PC-3 (cell line): Measurements from ENCODE around the gene IFT172. TPM values are rescaled to one million over a fixed set of nuclear protein-coding genes. Genes with fewer than 3 reads are reported as not detected.

Experiments used
- ATAC-seq: fragments of 200-7000 bp; cut with Tn5 transposase; 2 replicates; pipeline ENCODE4 v1.9.1; 2020; ENCODE audit warnings: mild to moderate bottlenecking, moderate library complexity
- BruUV-seq: library from RNA; stranded (reverse); fragments of 400-500 nt; replicated peaks from 2 replicates; lab custom pipeline; 2021; lab: Mats Ljungman, UMichigan
- CTCF ChIA-PET: fragments of 300-600 bp; sonication (Branson Sonifier 250); formaldehyde crosslinking; loops from one replicate; lab custom pipeline; 2022; ENCODE audit warnings: antibody characterized with exemption; lab: Charles Lee
- POLR2A ChIA-PET: fragments of 300-600 bp; sonication (Branson Sonifier 250); formaldehyde crosslinking; loops from one replicate; lab custom pipeline; 2022; ENCODE audit warnings: antibody characterized with exemption; ENCODE audit not compliant: unreplicated experiment; lab: Charles Lee
- DNase-seq: peaks from one replicate; pipeline ENCODE4 v3.0.0-alpha.2; 2015
- H2AFZ ChIP-seq: fragments of 300-600 bp; sonication (generic); 2 replicates; pipeline ENCODE4 v1.6.0; 2016; ENCODE audit warnings: antibody characterized with exemption, low read length
- H3F3A ChIP-seq: fragments of 300-600 bp; sonication (generic); one replicate; pipeline ENCODE4 v1.6.0; 2017; ENCODE audit warnings: antibody characterized with exemption, low read length, control low read depth, mild to moderate bottlenecking; ENCODE audit not compliant: unreplicated experiment
- H3K27ac ChIP-seq: fragments of 300-600 bp; sonication (generic); 2 replicates; pipeline ENCODE4 v1.5.1; 2016; ENCODE audit warnings: mild to moderate bottlenecking, low read length
- H3K27me3 ChIP-seq: fragments of 300-600 bp; sonication (generic); 2 replicates; pipeline ENCODE4 v1.6.1; 2016; ENCODE audit warnings: low read length, mixed read lengths
- H3K36me3 ChIP-seq: fragments of 300-600 bp; sonication (generic); 2 replicates; pipeline ENCODE4 v1.6.1; 2016; ENCODE audit warnings: low read depth, mixed run types, low read length, mixed read lengths
- H3K4me1 ChIP-seq: fragments of 300-600 bp; sonication (generic); 2 replicates; pipeline ENCODE4 v1.5.1; 2016; ENCODE audit warnings: low read length; ENCODE audit not compliant: insufficient read depth
- H3K4me2 ChIP-seq: fragments of 300-600 bp; sonication (generic); 2 replicates; pipeline ENCODE4 v1.6.0; 2016; ENCODE audit warnings: low read length
- H3K4me3 ChIP-seq: fragments of 300-600 bp; sonication (generic); 2 replicates; pipeline ENCODE4 v1.5.1; 2016; ENCODE audit warnings: mild to moderate bottlenecking, low read length, mixed read lengths
- H3K79me2 ChIP-seq: fragments of 300-600 bp; sonication (generic); 2 replicates; pipeline ENCODE4 v1.6.1; 2017; ENCODE audit warnings: low read length, mixed read lengths
- H3K9ac ChIP-seq: fragments of 300-600 bp; sonication (generic); 2 replicates; pipeline ENCODE4 v1.6.0; 2016; ENCODE audit warnings: mild to moderate bottlenecking, low read length
- H3K9me2 ChIP-seq: fragments of 300-600 bp; sonication (generic); replicated peaks from 2 replicates; pipeline ENCODE4 v1.6.1; 2016; ENCODE audit warnings: mixed run types, low read length, mixed read lengths
- H3K9me3 ChIP-seq: fragments of 300-600 bp; sonication (generic); 2 replicates; pipeline ENCODE4 v1.6.1; 2016; ENCODE audit warnings: low read length, mixed read lengths
- H4K20me1 ChIP-seq: fragments of 300-600 bp; sonication (generic); 2 replicates; pipeline ENCODE4 v1.6.1; 2016; ENCODE audit warnings: low read length, mixed read lengths
- EZH2 ChIP-seq: fragments of 300-600 bp; sonication (generic); IDR thresholded peaks from one replicate; pipeline ENCODE4 v1.6.1; 2017; ENCODE audit warnings: antibody characterized with exemption, mild to moderate bottlenecking, low read length; ENCODE audit not compliant: unreplicated experiment
- EZH2phosphoT487 ChIP-seq: fragments of 300-600 bp; sonication (generic); IDR thresholded peaks from 2 replicates; pipeline ENCODE4 v1.6.1; 2018; ENCODE audit warnings: mild to moderate bottlenecking, antibody characterized with exemption, low read length, borderline replicate concordance
- intact Hi-C: fragments of 100-400 bp; cut with micrococcal nuclease; formaldehyde crosslinking; loops from 2 replicates; pipeline ENCODE4 v1.9.0; 2023
- total RNA-seq: library from RNA; depleted of rRNA; stranded (reverse); fragments of >200 nt; gene quantifications from 2 replicates; pipeline ENCODE4 v1.2.3, GENCODE V29; 2014
- TF ChIP-seq, protein P1 (sequence below): fragments of 300-600 bp; sonication (generic); conservative IDR thresholded peaks from 2 replicates; pipeline ENCODE4 v1.5.1; 2017; ENCODE audit warnings: antibody characterized with exemption, low read depth, mild to moderate bottlenecking, low read length

The IFT172 gene
- total RNA-seq, 1 experiment from 2014 or later = 22.9 TPM

DNA sequence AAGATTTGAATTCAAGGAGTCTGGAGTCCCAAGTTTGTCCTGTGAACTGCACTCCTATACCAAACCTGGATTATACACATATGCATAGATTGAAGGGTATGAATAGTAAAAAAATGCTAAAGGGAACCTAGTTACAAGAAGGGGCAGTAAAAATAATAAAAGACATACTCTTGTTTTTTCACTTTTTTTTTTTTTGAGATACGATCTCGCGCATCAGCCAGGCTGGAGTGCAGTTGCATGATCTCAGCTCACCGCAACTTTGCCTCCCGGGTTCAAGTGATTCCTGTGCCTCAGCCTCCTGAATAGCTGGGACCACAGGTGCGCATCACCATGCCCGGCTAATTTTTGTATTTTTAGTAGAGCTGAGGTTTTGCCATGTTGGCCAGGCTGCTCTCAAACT lies 25.1 kb downstream of the IFT172 start:
- no peak overlapping the region for H3K27ac ChIP-seq

DNA sequence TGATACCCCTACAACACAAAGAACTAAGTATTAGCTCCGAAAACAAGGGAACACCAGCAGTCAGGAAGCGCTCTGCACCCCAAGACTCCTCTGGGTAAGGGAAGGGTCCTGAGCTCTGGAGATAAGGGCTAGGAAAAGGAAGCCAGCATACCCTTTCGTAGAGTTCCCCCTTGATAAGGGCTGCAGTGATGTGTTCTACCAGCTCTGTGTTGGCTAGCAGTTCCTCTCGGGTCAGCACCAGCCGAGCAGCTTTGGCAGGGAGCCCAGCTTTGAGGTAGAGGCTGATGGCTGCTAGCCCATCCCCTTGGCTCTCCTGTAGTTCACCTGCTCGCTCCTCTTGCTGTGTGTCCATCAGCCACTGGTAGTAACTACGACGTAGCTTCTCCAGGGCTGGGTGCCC lies 28.4 kb downstream of the IFT172 start:
- no peak overlapping the region for H2AFZ ChIP-seq
- H3K4me2 ChIP-seq = no peak overlapping the region
- TF ChIP-seq EZH2 (no peak), EZH2phosphoT487 (no peak)
- TF ChIP-seq, protein P1, sequence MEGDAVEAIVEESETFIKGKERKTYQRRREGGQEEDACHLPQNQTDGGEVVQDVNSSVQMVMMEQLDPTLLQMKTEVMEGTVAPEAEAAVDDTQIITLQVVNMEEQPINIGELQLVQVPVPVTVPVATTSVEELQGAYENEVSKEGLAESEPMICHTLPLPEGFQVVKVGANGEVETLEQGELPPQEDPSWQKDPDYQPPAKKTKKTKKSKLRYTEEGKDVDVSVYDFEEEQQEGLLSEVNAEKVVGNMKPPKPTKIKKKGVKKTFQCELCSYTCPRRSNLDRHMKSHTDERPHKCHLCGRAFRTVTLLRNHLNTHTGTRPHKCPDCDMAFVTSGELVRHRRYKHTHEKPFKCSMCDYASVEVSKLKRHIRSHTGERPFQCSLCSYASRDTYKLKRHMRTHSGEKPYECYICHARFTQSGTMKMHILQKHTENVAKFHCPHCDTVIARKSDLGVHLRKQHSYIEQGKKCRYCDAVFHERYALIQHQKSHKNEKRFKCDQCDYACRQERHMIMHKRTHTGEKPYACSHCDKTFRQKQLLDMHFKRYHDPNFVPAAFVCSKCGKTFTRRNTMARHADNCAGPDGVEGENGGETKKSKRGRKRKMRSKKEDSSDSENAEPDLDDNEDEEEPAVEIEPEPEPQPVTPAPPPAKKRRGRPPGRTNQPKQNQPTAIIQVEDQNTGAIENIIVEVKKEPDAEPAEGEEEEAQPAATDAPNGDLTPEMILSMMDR = no peak
- H3K36me3 ChIP-seq = no peaks in the 10 kb centered on the region; the same call in 1 of the 2 replicates
- CTCF ChIA-PET = interaction anchor here (0.5 kb wide), 1 partner anchor 30 kb away, joined by 7 read pairs; no protein-coding TSS in a partner anchor
- ATAC-seq = no peak
- H3K9me2 ChIP-seq = no peaks in the 10 kb centered on the region
- intact Hi-C loops = no loop called here
- no peaks in the 10 kb centered on the region for H4K20me1 ChIP-seq
- no peaks in the 10 kb centered on the region for H3K79me2 ChIP-seq
- H3K27ac ChIP-seq = no peak overlapping the region
- DNase-seq = no peak
- H3F3A ChIP-seq = no peaks in the 10 kb centered on the region
- H3K27me3 ChIP-seq = no peaks in the 10 kb centered on the region
- BruUV-seq = no TSS peak
- H3K9me3 ChIP-seq = no peaks in the 10 kb centered on the region
- no peak overlapping the region for H3K4me3 ChIP-seq
- H3K9ac ChIP-seq = no peak overlapping the region
- POLR2A ChIA-PET = no interaction called here
- no peaks in the 10 kb centered on the region for H3K4me1 ChIP-seq

More for the DNA sequence above, 25.1 kb downstream of the IFT172 start:
- no peak for TF ChIP-seq EZH2
- TF ChIP-seq, protein P1 = no peak
- no peak for TF ChIP-seq EZH2phosphoT487
- no TSS peak for BruUV-seq
- ChIA-PET CTCF (no interaction called here), POLR2A (no interaction called here)
- ATAC-seq (no peak), DNase-seq (no peak)
- H3K4me2 ChIP-seq = no peak overlapping the region
- intact Hi-C loops = no loop called here
- no peaks in the 10 kb centered on the region for H3K9me3 ChIP-seq
- no peaks in the 10 kb centered on the region for H3F3A ChIP-seq
- no peaks in the 10 kb centered on the region for H4K20me1 ChIP-seq
- no peaks in the 10 kb centered on the region for H3K4me1 ChIP-seq
- no peaks in the 10 kb centered on the region for H3K79me2 ChIP-seq
- H3K36me3 ChIP-seq = no peaks in the 10 kb centered on the region
- H3K9ac ChIP-seq = no peak overlapping the region
- H2AFZ ChIP-seq = no peak overlapping the region
- no peaks in the 10 kb centered on the region for H3K27me3 ChIP-seq
- H3K9me2 ChIP-seq = no peaks in the 10 kb centered on the region
- H3K4me3 ChIP-seq = no peak overlapping the region

DNA sequence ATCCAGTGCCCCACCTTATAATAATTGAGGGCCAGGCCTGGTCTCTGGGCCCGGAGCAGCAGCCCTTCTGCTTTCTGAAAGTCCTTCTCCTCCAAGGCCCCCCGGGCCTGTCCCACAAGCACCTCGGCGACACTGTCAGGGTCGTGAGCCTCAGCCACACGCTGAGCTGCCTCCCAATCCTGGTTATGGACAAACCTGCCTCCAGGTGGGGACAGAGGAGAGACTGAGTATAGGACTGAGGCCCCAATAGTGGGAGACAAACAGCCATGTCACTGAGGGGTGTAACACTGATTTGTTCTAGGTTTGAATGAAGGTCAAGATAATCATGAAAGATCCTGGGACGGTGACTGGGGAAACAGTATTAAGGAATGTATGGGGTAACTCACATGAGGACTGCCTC lies 35.6 kb downstream of the IFT172 start:
- H3K36me3 ChIP-seq = no peaks in the 10 kb centered on the region; the same call in 1 of the 2 replicates
- CTCF ChIA-PET = no interaction called here
- DNase-seq (no peak), ATAC-seq (no peak; the same call in 1 of the 2 replicates)
- intact Hi-C loops = no loop called here
- no peak overlapping the region for H2AFZ ChIP-seq
- no peaks in the 10 kb centered on the region for H4K20me1 ChIP-seq
- no peaks in the 10 kb centered on the region for H3K9me3 ChIP-seq
- no peaks in the 10 kb centered on the region for H3K4me1 ChIP-seq
- H3K27ac ChIP-seq = no peak overlapping the region
- no peaks in the 10 kb centered on the region for H3K79me2 ChIP-seq
- TF ChIP-seq, protein P1 = 0 out of 2 replicates have a peak, but pooled peaks have one; percentile 17
- TF ChIP-seq EZH2 (no peak), EZH2phosphoT487 (no peak)
- H3K9ac ChIP-seq = no peak overlapping the region
- H3K27me3 ChIP-seq = no peaks in the 10 kb centered on the region
- no peaks in the 10 kb centered on the region for H3F3A ChIP-seq
- no peak overlapping the region for H3K4me2 ChIP-seq
- no peak overlapping the region for H3K4me3 ChIP-seq
- no TSS peak for BruUV-seq
- POLR2A ChIA-PET = no interaction called here
- H3K9me2 ChIP-seq = no peaks in the 10 kb centered on the region
